ENCODE measurements around the gene POLD3. TPM values are rescaled to one million over a fixed set of nuclear protein-coding genes. Genes with fewer than 3 reads are reported as not detected.

The POLD3 gene
- total and polyA plus RNA-seq, 7 experiments from 2014 or later = 8.0 to 40.8 (median 14.7) TPM

GRCh38 chr11:74615988-74616387, 23.6 kb downstream of the POLD3 start:
- Mint-ChIP-seq H3K4me3 (no peak overlapping the region), H3K27me3 (no peaks in the 10 kb centered on the region), H3K36me3 (peaks cover 0 to 48% (median 30%) of the 10 kb centered on the region in 5 donors), H3K4me1 (no peaks in the 10 kb centered on the region), H3K27ac (no peak overlapping the region), H3K9me3 (no peaks in the 10 kb centered on the region)
- no peak for DNase-seq
- intact Hi-C loops (cut with micrococcal nuclease) = no loop called here
- Histone ChIP-seq H3K36me3 (ENCODE audit: control insufficient read depth in 2 of 3, insufficient read depth in 3 of 3, low read length in 3 of 3) (peaks cover 7 to 38% (median 17%) of the 10 kb centered on the region in 3 experiments), H3K4me3 (ENCODE audit: low read length) (no peak overlapping the region), H3K4me1 (ENCODE audit: control insufficient read depth in 2 of 2, insufficient read depth in 2 of 2, low read length in 2 of 2) (no peaks in the 10 kb centered on the region), H3K27ac (ENCODE audit: low read depth, low read length) (no peak overlapping the region), H3K9me3 (ENCODE audit: control insufficient read depth in 2 of 3, low read length in 3 of 3) (no peaks in the 10 kb centered on the region), H3K27me3 (ENCODE audit: control insufficient read depth in 2 of 2, insufficient read depth in 2 of 2, low read length in 2 of 2) (no peaks in the 10 kb centered on the region)
- ATAC-seq = no peak
- ChIA-PET CTCF (no interaction called here), POLR2A (no interaction called here)

- H3K27ac Mint-ChIP-seq = no peak overlapping the region
- POLR2A ChIA-PET = no interaction called here
- Histone ChIP-seq H3K27me3 (ENCODE audit: control insufficient read depth in 2 of 2, insufficient read depth in 2 of 2, low read length in 2 of 2) (no peaks in the 10 kb centered on the region), H3K9me3 (ENCODE audit: control insufficient read depth in 2 of 3, low read length in 3 of 3) (no peaks in the 10 kb centered on the region), H3K4me1 (ENCODE audit: control insufficient read depth in 2 of 2, insufficient read depth in 2 of 2, low read length in 2 of 2) (no peaks in the 10 kb centered on the region), H3K36me3 (ENCODE audit: control insufficient read depth in 2 of 3, insufficient read depth in 3 of 3, low read length in 3 of 3) (peaks cover 0 to 20% (median 7%) of the 10 kb centered on the region in 3 experiments), H3K4me3 (ENCODE audit: low read length) (no peak overlapping the region), H3K27ac (ENCODE audit: low read depth, low read length) (no peak overlapping the region)
- no peak for ATAC-seq
- no peaks in the 10 kb centered on the region for H3K9me3 Mint-ChIP-seq
- CTCF ChIA-PET = interaction anchor here (0.7 kb wide), 1 partner anchor 1534 kb away, joined by 3 read pairs; no protein-coding TSS in a partner anchor
- peaks cover 6 to 64% (median 45%) of the 10 kb centered on the region in 5 donors for H3K36me3 Mint-ChIP-seq
- no peaks in the 10 kb centered on the region for H3K4me1 Mint-ChIP-seq
- no peaks in the 10 kb centered on the region for H3K27me3 Mint-ChIP-seq
- DNase-seq = no peak
- intact Hi-C loops (cut with micrococcal nuclease) = no loop called here
- no peak overlapping the region for H3K4me3 Mint-ChIP-seq
These were observed 28.1 kb downstream of the POLD3 start for GRCh38 chr11:74620531-74620930.

GRCh38 chr11:74626130-74626529, 33.7 kb downstream of the POLD3 start:
- CTCF ChIA-PET = no interaction called here

GRCh38 chr11:74626604-74627003, 34.2 kb downstream of the POLD3 start:
- no peak for DNase-seq
- Mint-ChIP-seq H3K9me3 (no peaks in the 10 kb centered on the region), H3K27me3 (no peaks in the 10 kb centered on the region), H3K4me1 (peaks cover 0 to under 1% (median 0%) of the 10 kb centered on the region in 7 donors), H3K36me3 (peaks cover 9 to 66% (median 39%) of the 10 kb centered on the region in 5 donors), H3K27ac (no peak overlapping the region), H3K4me3 (no peak overlapping the region)
- no peak overlapping the region for H3K27ac ChIP-seq (ENCODE audit: low read depth, low read length)
- intact Hi-C loops (cut with micrococcal nuclease) = no loop called here
- H3K36me3 ChIP-seq (ENCODE audit: control insufficient read depth in 2 of 3, insufficient read depth in 3 of 3, low read length in 3 of 3) = peaks cover 0 to 23% (median 0%) of the 10 kb centered on the region in 3 experiments
- H3K9me3 ChIP-seq (ENCODE audit: control insufficient read depth in 2 of 3, low read length in 3 of 3) = no peaks in the 10 kb centered on the region
- ChIA-PET CTCF (interaction anchor here (1.1 kb wide), 1 partner anchor 9 kb away, joined by 5 read pairs; no protein-coding TSS in a partner anchor), POLR2A (no interaction called here)
- no peak overlapping the region for H3K4me3 ChIP-seq (ENCODE audit: low read length)
- H3K4me1 ChIP-seq (ENCODE audit: control insufficient read depth in 2 of 2, insufficient read depth in 2 of 2, low read length in 2 of 2) = no peaks in the 10 kb centered on the region
- no peak for ATAC-seq
- no peaks in the 10 kb centered on the region for H3K27me3 ChIP-seq (ENCODE audit: control insufficient read depth in 2 of 2, insufficient read depth in 2 of 2, low read length in 2 of 2)

More at GRCh38 chr11:74626130-74626529, 33.7 kb downstream of the POLD3 start:
- POLR2A ChIA-PET = no interaction called here
- H3K4me3 Mint-ChIP-seq = no peak overlapping the region
- peaks cover 9 to 68% (median 43%) of the 10 kb centered on the region in 5 donors for H3K36me3 Mint-ChIP-seq
- intact Hi-C loops (cut with micrococcal nuclease) = no loop called here
- Histone ChIP-seq H3K27me3 (ENCODE audit: control insufficient read depth in 2 of 2, insufficient read depth in 2 of 2, low read length in 2 of 2) (no peaks in the 10 kb centered on the region), H3K27ac (ENCODE audit: low read depth, low read length) (no peak overlapping the region), H3K9me3 (ENCODE audit: control insufficient read depth in 2 of 3, low read length in 3 of 3) (no peaks in the 10 kb centered on the region), H3K4me1 (ENCODE audit: control insufficient read depth in 2 of 2, insufficient read depth in 2 of 2, low read length in 2 of 2) (no peaks in the 10 kb centered on the region), H3K36me3 (ENCODE audit: control insufficient read depth in 2 of 3, insufficient read depth in 3 of 3, low read length in 3 of 3) (peaks cover 0 to 23% (median 0%) of the 10 kb centered on the region in 3 experiments), H3K4me3 (ENCODE audit: low read length) (no peak overlapping the region)
- DNase-seq (no peak), ATAC-seq (no peak)
- H3K4me1 Mint-ChIP-seq = no peaks in the 10 kb centered on the region
- H3K27ac Mint-ChIP-seq = no peak overlapping the region
- no peaks in the 10 kb centered on the region for H3K27me3 Mint-ChIP-seq
- no peaks in the 10 kb centered on the region for H3K9me3 Mint-ChIP-seq

GRCh38 chr11:74627381-74627780, 35.0 kb downstream of the POLD3 start:
- Histone ChIP-seq H3K36me3 (ENCODE audit: control insufficient read depth in 2 of 3, insufficient read depth in 3 of 3, low read length in 3 of 3) (peaks cover 0 to 23% (median 0%) of the 10 kb centered on the region in 3 experiments), H3K27ac (ENCODE audit: low read depth, low read length) (no peak overlapping the region), H3K27me3 (ENCODE audit: control insufficient read depth in 2 of 2, insufficient read depth in 2 of 2, low read length in 2 of 2) (no peaks in the 10 kb centered on the region), H3K4me3 (ENCODE audit: low read length) (no peak overlapping the region), H3K9me3 (ENCODE audit: control insufficient read depth in 2 of 3, low read length in 3 of 3) (no peaks in the 10 kb centered on the region), H3K4me1 (ENCODE audit: control insufficient read depth in 2 of 2, insufficient read depth in 2 of 2, low read length in 2 of 2) (no peaks in the 10 kb centered on the region)
- H3K27ac Mint-ChIP-seq = no peak overlapping the region
- DNase-seq (no peak), ATAC-seq (no peak)
- H3K4me3 Mint-ChIP-seq = no peak overlapping the region
- peaks cover 9 to 68% (median 38%) of the 10 kb centered on the region in 5 donors for H3K36me3 Mint-ChIP-seq
- intact Hi-C loops (cut with micrococcal nuclease) = no loop called here
- no peaks in the 10 kb centered on the region for H3K27me3 Mint-ChIP-seq
- H3K4me1 Mint-ChIP-seq = peaks cover 0 to 2% (median 0%) of the 10 kb centered on the region in 7 donors
- POLR2A ChIA-PET = no interaction called here
- H3K9me3 Mint-ChIP-seq = no peaks in the 10 kb centered on the region
- CTCF ChIA-PET = interaction anchor here (1.1 kb wide), 1 partner anchor 9 kb away, joined by 5 read pairs; no protein-coding TSS in a partner anchor

- CTCF ChIA-PET = interaction anchor here (0.6 kb wide), 1 partner anchor 12 kb away, joined by 3 read pairs; no protein-coding TSS in a partner anchor
These were observed 37.7 kb downstream of the POLD3 start for GRCh38 chr11:74630043-74630442.

More at GRCh38 chr11:74630043-74630442, 37.7 kb downstream of the POLD3 start:
- no peaks in the 10 kb centered on the region for H3K4me1 ChIP-seq (ENCODE audit: control insufficient read depth in 2 of 2, insufficient read depth in 2 of 2, low read length in 2 of 2)
- peaks cover 0 to 29% (median 0%) of the 10 kb centered on the region in 3 experiments for H3K36me3 ChIP-seq (ENCODE audit: control insufficient read depth in 2 of 3, insufficient read depth in 3 of 3, low read length in 3 of 3)
- H3K4me3 ChIP-seq (ENCODE audit: low read length) = no peak overlapping the region
- no peaks in the 10 kb centered on the region for H3K9me3 Mint-ChIP-seq
- H3K27me3 ChIP-seq (ENCODE audit: control insufficient read depth in 2 of 2, insufficient read depth in 2 of 2, low read length in 2 of 2) = no peaks in the 10 kb centered on the region
- H3K27me3 Mint-ChIP-seq = no peaks in the 10 kb centered on the region
- H3K4me1 Mint-ChIP-seq = peaks cover 0 to 2% (median 0%) of the 10 kb centered on the region in 7 donors
- H3K27ac ChIP-seq (ENCODE audit: low read depth, low read length) = no peak overlapping the region
- intact Hi-C loops (cut with micrococcal nuclease) = no loop called here
- DNase-seq = no peak
- H3K36me3 Mint-ChIP-seq = peaks cover 4 to 86% (median 48%) of the 10 kb centered on the region in 5 donors
- POLR2A ChIA-PET = no interaction called here
- no peaks in the 10 kb centered on the region for H3K9me3 ChIP-seq (ENCODE audit: control insufficient read depth in 2 of 3, low read length in 3 of 3)
- ATAC-seq = no peak
- peak overlapping the region in 1 of 9 donors; percentile 1 for H3K27ac Mint-ChIP-seq
- no peak overlapping the region for H3K4me3 Mint-ChIP-seq
